Stimulated activated CD4-positive, alpha-beta T cell treated with anti-CD3 and anti-CD28 coated beads, Interleukin-4, amount 100 ng/mL, for 24 hours (primary cell): Measurements from ENCODE around the gene MYADM.
"Not testable (repeated sequence)": the region's sequence is repeated elsewhere in the genome, so short reads cannot be mapped to it uniquely, and the experiment has no call there.

Experiments used
- DNase-seq: peaks from one replicate; pipeline ENCODE4 v3.0.0-alpha.2; 2020

Gene MYADM

DNA sequence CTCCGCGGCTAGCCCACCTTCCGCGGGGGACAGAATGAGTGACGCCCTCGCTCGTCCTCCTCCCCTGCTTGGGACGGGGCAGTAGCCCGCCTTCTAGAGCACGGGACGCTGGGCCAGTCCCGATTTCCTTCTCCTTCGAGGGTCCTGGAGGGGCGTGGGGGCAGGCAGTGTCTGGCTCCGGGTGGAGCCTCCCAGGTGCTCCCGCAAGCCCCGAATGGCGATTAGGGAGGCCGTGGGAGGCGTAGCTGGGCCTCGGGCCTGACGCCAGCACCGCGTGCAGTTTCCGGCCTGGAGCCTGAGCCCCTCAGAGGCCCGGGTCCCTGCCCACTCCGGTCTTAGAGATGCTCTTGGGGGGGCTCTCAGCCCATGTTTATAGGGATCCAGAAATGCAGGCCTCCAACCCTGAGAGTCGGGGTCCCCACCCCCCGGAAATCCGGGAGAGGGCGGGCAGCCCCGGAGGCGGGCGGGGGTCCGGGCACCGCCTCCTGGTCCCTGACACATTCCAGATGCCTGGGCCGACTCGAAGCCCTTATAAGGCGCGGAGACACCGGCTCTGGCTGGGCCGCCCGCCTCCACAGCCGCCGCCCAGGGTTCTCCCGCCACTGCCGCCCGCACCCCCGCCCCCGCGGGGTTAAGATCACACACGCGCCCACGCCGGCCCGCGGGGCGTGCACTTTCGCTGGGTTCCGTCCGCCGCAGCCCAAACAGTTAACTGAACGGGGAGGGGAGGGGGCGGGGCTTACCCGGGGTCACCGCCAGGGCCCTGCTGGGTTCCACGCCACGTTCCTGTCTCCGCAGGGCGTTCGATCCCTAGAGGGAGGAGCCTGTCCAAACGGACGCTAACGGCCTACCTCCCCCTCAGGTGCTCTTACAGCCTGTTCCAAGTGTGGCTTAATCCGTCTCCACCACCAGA is 1.5 kb downstream of the MYADM start:
- DNase-seq: peak; percentile 75

DNA sequence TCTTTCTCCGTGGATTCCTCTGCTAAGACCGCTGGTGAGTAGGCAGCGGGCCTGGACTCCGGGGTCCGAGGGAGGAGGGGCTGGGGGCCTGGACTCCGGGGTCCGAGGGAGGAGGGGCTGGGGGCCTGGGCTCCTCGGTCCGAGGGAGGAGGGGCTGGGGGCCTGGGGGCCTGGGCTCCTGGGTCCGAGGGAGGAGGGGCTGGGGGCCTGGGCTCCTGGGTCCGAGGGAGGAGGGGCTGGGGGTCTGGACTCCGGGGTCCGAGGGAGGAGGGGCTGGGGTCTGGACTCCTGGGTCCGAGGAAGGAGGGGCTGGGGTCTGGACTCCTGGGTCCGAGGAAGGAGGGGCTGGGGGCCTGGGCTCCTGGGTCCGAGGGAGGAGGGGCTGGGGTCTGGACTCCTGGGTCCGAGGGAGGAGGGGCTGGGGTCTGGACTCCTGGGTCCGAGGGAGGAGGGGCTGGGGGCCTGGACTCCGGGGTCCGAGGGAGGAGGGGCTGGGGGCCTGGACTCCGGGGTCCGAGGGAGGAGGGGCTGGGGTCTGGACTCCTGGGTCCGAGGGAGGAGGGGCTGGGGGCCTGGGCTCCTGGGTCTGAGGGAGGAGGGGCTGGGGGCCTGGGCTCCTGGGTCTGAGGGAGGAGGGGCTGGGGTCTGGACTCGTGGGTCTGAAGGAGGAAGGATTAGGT is 2.3 kb downstream of the MYADM start:
- DNase-seq: not testable (repeated sequence)

DNA sequence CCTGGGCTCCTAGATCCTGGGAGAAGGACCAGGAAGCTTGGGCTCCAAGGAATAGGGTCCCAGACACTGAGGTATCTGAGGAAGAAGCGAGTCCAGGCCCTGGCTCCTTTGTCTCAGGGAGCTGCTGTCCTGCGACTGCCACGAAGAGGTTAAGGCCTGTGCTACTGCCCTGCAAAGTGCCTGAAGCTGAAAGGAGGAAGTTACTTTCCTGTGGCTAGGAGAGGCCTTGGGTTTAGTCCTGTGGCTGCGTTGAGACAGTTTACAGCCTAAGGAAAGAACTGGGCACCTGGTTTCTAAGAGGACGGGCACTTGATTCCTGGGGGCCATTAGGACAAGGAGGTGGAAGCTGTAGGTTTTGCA is 2.8 kb downstream of the MYADM start:
- no peak for DNase-seq

DNA sequence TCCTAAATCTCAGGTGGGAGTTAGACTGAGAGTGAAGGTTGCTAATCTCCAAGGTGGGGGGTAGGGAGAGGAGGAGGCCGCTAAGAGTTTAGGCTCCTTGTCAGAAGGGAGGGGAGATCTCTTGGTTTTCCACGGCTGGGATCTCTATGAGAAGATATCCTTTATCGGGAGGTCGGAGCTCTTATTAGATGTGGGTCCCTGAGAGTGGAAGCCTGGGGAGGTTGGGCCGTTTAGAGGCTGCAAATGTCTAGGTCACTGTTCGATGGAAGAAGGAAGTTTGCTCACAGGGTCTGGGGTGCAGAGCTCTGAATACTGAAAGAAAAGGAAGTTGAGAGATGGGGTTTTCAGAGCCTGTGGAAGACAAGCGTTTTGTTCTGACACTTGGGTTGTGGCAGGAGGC is 3.8 kb downstream of the MYADM start:
- no peak for DNase-seq

DNA sequence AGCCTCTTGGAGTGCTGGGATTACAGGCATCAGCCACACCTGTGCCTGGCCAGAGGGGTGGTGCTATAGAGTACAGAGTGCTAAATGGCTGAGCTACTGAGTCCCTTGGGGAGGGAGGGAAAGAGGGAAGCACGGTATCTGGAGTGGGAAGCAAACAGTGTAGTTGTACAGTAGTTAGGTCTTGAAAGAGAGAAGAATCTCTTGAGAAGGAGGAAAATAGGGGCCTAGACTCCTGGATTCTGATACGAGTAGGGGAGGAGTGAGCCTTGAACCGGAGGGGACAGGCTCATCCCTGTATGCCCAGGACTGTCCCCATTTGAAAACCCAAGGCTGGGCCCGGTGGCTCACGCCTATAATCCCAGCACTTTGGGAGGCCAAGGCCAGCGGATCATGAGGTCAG is 5.1 kb downstream of the MYADM start:
- no peak for DNase-seq

DNA sequence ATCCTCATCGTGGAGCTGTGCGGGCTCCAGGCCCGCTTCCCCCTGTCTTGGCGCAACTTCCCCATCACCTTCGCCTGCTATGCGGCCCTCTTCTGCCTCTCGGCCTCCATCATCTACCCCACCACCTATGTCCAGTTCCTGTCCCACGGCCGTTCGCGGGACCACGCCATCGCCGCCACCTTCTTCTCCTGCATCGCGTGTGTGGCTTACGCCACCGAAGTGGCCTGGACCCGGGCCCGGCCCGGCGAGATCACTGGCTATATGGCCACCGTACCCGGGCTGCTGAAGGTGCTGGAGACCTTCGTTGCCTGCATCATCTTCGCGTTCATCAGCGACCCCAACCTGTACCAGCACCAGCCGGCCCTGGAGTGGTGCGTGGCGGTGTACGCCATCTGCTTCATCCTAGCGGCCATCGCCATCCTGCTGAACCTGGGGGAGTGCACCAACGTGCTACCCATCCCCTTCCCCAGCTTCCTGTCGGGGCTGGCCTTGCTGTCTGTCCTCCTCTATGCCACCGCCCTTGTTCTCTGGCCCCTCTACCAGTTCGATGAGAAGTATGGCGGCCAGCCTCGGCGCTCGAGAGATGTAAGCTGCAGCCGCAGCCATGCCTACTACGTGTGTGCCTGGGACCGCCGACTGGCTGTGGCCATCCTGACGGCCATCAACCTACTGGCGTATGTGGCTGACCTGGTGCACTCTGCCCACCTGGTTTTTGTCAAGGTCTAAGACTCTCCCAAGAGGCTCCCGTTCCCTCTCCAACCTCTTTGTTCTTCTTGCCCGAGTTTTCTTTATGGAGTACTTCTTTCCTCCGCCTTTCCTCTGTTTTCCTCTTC is 6.3 kb downstream of the MYADM start:
- no peak for DNase-seq

DNA sequence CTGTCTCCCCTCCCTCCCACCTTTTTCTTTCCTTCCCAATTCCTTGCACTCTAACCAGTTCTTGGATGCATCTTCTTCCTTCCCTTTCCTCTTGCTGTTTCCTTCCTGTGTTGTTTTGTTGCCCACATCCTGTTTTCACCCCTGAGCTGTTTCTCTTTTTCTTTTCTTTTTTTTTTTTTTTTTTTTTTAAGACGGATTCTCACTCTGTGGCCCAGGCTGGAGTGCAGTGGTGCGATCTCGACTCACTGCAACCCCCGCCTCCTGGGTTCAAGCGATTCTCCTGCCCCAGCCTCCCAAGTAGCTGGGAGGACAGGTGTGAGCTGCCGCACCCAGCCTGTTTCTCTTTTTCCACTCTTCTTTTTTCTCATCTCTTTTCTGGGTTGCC is 6.9 kb downstream of the MYADM start:
- no peak for DNase-seq

DNA sequence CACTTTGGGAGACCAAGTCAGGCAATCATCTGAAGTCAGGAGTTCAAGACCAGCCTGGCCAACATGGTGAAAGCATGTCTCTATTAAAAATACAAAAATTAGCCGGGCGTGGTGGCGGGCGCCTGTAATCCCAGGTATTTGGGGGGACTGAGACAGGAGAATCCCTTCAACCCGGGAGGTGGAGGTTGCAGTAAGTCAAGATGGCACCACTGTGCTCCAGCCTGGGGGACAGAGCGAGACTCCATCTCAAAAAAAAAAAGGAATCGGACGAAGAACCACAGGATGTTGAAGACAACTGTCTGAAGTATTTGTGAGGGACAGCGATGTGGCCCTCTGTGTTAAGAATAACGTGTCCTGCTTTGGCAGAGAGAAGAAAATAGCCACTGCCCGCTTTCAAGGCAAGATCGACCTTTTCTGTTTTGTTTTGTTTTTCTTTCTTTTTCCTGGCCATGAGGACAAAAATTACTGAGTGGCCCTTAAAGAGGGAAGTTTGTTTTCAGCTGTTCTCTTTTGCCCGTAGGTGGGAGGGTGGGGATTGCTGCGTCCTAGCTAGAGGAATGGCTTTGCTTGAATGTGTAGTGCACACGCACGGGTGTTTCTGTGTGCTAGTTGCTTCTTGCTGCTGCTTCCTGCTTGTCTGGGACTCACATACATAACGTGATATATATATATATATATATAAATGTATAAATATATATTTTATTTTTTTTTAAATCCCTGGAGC is 8.1 kb downstream of the MYADM start:
- no peak for DNase-seq

DNA sequence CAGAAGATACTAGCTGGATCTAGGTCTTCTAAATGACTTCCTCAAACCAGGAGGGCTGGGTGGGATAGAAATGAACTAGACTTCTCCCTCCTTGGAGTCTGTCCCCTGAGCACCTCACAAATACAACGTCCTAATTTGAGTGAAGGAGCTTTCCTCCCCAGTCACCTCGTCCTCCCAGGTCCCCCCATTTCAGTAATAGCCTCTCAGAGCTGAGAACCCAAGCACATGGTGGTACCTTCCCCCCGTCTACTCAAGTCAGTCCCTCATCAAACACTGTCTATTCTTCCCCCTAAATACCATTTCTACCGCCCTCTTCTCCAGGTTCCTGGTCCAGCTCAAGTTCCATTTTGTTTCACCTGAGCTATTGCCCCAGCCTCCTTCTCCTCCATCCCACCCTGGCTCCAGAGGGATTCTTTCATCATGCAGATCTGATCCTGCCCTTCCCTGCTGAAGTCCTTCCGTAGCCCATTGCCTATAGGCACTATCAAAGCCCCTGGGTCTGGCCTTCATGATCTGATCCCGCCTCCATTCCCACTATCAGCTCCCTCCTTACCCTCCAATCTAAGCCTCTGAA is 9.1 kb downstream of the MYADM start:
- DNase-seq: no peak

DNA sequence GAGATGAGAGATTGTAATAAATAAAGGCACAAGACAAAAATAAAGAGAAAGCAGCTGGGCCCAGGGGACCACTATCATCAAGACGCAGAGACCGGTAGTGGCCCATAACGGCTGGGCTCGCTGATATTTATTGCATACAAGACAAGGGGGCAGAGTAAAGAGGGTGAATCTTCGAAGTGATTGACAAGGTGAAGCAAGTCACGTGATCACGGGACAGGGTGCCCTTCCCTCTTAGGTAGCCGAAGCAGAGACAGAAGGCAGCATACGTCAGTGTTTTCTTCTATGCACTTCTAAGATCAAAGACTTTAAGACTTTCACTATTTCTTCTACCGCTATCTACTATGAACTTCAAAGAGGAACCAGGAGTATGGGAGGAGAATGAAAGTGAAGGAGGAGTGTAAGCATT is 9.7 kb downstream of the MYADM start:
- no peak for DNase-seq

DNA sequence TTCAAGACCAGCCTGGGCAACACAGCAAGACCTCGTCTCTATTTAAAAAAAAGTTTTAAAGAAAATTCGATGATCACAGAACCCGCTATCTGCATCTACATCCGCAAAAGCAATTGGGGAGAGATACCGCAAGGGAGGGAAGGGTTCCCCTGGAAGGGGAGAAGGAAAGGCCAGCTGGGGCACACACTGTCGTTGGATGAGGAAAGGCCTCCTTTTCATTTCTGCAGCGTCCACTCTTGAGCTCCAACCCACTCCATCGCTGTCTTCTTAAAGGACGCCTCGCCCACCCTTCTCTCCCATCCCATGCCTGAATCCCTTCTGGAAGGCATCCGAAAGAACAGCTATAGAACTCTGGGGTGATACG is 11.1 kb downstream of the MYADM start:
- DNase-seq: no peak

DNA sequence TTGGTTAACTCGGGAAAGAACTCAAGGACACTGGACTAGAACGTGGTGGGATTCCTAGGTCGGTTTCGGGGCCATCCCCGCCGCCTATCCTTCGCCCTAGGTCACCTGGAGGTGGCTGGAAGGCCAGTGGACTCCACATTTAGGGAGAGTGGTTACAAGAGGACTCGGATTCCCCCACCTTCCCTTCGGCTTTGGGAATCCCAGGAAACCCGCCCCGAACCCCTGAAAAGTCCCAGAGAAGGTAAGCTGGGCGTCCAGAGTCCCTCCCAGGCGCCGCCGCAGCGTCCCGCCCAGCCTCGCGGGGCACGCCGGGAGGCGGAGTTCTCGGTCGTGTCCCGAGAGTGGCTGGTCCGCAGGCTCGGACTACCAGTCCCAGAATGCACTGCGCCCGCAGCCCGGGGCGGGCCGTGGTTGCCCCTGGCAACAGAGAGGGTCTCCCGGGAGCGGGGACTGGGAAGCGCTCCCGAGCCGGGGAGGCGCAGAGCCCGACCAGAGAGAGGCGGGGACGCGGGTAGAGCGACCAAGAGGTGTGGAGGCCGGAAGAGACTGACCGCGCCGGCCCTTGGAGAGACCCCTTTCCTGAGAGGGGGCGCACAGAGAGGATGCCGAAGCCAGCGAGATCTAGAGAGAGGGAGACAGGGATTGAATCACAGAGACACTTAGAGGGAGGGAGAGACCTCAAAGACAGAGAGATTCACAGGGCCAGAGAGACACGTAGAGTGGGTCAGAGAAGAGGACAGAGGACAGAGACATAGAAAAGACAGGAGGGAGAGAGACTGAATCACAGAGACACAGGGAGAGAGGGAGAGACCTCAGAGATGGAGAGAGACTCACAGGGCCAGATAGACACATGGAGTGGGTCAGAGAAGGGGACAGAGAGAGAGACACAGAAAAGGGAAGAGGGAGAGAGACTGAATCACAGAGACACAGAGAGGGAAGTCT is 11.7 kb downstream of the MYADM start:
- peak; percentile 77 for DNase-seq

DNA sequence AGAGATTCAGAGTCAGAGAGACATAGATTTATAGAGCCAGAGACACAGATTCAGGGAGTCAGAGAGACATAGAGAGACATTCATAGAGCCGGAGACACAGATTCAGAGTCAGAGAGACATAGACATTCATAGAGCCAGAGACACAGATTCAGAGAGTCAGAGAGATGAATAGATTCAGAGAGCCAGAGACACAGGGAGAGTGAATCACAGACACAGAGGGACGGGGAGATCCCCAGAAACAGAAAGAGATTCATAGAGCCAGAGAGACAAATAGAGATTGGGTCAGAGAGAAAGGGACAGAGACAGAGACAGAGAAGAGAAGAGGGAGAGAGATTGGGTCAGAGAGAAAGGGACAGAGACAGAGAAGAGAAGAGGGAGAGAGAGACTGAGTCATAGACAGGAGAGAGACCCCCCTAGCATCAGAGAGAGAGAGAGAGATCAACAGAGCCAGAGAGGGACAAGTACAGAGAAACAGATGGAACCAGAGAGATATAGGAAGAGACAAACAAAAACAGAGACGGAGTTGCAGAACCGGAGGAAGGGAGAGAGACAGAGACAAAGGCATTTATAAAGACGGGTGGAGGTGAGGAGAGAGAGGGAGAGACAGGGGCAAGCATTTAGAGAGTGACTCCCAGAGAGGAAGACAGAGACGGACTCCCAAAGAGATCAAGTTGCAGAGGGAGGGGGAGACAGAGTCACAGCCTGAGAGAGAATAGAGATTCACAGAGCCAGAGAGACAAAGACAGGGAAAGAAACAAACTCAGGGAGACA is 13.2 kb downstream of the MYADM start:
- DNase-seq: no peak

DNA sequence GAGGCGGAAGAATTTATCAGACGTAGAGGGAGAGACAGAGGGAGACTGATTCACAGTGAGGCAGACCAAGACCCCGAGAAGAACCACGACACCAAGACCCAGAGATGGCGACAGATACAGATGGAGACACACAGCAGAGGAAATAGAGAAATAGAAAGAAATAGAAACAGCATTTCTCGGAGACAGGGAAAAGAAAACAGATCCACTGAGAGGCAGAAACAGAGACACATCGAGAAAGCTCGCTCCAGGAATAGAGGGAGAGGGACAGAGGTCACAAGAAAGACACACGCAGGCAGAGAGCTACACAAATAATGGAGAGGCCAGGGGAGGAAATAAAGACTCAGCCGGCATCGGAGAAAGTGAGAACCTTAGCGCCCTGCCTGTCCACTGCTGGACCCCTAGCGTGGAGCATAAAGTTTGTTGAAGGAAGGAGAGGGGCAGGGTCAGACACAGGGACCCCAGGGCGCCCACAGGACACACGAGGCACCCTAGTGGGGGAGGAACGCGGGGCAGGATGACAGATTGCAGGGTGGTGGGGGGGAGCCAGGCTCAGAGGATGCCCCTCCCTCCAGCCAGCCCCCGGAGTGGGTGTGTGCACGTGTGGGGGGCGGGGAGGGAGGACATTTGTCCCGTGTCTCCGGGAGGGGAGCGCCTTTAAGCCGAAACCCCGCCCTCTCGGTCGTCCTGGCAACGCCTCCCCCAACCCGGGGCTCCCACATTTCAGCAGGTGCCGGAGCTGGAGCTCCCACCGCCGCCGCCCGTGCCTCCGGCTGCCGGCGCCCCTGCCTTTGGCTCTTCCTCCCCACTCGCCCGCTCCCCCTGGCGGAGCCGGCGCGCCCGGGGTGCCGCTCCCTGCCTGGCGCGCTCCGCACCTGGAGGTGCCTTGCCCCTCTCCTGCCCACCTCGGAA is 14.1 kb downstream of the MYADM start, which contains the start of gene PRKCG:
PRKCG (plus strand) TSS at position 716 of the 909 bp plus-strand sequence. CDS start 298 bp downstream, outside the sequence.
- DNase-seq: peak; percentile 39

DNA sequence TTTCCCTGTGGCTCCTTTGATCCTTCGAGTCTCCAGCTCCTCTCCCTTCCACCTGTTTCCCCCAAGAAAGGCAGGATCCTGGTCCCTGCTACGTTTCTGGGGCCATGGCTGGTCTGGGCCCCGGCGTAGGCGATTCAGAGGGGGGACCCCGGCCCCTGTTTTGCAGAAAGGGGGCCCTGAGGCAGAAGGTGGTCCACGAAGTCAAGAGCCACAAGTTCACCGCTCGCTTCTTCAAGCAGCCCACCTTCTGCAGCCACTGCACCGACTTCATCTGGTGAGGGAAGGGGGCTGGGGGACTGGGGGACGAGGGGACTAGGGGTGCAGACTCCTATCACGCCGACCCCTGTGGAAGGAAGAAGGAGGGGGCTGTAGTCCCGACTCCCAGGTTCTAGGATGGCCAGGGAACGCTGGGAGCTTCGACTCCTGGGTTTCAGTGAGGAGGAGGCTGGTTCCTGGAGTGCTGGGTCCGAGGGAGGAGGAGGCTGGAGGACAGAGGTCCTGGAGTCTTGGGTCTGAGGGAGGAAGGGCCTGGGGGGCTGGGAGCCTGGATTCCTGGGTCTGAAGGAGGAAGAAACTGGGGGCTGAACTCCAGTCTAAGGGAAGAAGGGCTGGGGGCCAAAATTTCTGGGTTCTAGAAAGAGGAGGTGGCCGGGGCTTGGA is 14.8 kb downstream of the MYADM start:
- no peak for DNase-seq

DNA sequence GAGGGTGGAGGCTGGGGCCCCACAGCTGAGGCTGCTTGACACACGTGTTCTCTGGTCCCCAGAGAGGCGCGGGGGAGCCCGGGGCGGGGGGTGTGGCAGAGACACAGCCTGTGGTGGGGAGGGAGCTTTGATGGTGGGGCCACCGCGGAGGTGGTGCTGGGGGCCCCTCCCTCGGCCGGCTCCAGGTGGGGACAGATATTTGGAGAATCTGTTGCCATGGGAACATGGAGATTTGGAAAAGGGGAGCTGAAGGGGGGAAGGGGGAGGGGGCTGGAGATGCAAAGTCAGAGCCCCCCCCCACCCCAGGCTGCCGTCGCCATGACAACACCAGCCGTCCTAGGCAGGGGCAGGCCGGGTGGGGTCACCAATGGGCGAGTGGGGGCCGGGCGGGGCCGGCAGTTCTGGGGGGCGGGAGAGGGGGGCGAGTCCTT is 15.6 kb downstream of the MYADM start:
- no peak for DNase-seq

DNA sequence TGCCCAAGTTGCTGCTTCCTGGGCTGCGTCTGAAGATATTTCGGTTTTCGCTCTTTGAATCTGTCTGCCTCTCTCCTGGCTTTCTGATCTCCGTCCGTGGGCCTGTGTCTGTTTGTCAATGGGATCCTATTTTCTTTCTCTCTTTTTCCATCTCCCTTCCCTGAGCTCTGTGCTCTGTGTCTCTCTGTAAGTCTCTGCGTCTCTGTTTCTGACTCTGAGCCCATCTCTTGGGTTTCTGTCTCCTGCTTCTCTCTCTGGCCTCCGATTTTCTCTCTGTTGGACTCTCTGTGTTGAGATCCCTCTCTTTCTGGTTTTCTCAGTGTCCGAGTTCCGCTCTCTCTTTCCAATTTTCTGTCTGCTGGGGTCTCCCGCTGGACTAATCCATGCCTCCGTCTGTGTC is 16.1 kb downstream of the MYADM start:
- no peak for DNase-seq

DNA sequence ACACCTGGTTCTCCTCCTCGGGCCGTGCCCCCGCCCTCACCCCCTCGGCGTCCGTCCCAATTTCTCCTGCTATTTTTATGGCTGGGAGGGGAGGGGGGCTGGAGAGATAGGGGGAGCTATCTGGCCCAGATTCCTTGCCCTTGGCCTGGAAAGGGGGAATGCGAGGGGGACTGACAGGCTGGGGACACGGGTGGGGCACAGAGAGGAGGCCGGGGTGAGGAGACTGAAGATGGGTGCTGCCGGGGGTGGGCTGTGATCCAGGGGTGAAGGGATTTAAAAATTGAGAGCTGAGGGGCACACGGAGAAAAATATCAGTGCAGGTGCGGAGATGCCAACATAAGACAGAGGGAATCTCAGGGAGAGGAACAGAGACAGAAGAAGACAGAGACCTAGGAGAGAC is 16.6 kb downstream of the MYADM start:
- no peak for DNase-seq

DNA sequence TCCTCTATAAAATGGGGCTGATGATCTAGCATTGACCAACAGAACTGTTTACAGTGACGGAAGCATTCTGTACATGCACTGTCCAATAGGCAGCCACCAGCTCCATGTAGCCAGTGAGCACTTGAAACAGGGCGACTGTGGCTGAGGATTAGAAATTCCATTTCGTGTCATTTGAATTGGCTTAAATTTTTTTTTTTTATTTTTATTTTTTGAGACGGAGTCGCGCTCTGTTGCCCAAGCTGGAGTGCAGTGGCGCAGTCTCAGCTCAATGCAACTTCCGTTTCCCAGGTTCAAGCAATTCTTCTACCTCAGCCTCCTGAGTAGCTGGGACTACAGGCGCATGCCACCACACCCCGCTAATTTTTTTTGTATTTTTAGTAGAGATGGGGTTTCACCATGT is 17.4 kb downstream of the MYADM start:
- no peak for DNase-seq
